Activated CD4-positive, alpha-beta T cell treated with anti-CD3 and anti-CD28 coated beads for 48 hours (primary cell): ENCODE results near the gene STOX1.
"Not testable (repeated sequence)": the region's sequence is repeated elsewhere in the genome, so short reads cannot be mapped to it uniquely, and the experiment has no call there.

Source experiments
- DNase-seq: peaks from one replicate; pipeline ENCODE4 v3.0.0-alpha.2; 2020

The STOX1 gene

GRCh38 chr10:68826764-68827591 is at the start of gene STOX1:
STOX1 (plus strand) TSS chr10:68827531; CDS start chr10:68827624, 93 bp downstream.
- DNase-seq = peak; percentile 73

- no peak for DNase-seq
Observed at GRCh38 chr10:68781613-68782574, 45.4 kb upstream of the STOX1 start.

- no peak for DNase-seq
Observed at GRCh38 chr10:68784476-68784875, 42.9 kb upstream of the STOX1 start.

- no peak for DNase-seq
Observed at GRCh38 chr10:68787813-68788212, 39.5 kb upstream of the STOX1 start.

- DNase-seq = no peak
Observed at GRCh38 chr10:68790476-68790875, 36.9 kb upstream of the STOX1 start.

GRCh38 chr10:68792115-68792514 is 35.2 kb upstream of the STOX1 start:
- DNase-seq = no peak

GRCh38 chr10:68795886-68796532 is 31.3 kb upstream of the STOX1 start:
- no peak for DNase-seq

- DNase-seq = no peak
Observed at GRCh38 chr10:68796605-68797004, 30.7 kb upstream of the STOX1 start.

- no peak for DNase-seq
Observed at GRCh38 chr10:68800211-68800610, 27.1 kb upstream of the STOX1 start.

GRCh38 chr10:68804692-68805091 is 22.6 kb upstream of the STOX1 start:
- DNase-seq = no peak

GRCh38 chr10:68810830-68811229 is 16.5 kb upstream of the STOX1 start:
- not testable (repeated sequence) for DNase-seq

- DNase-seq = no peak
Observed at GRCh38 chr10:68811314-68812009, 15.9 kb upstream of the STOX1 start.

GRCh38 chr10:68812420-68812819 is 14.9 kb upstream of the STOX1 start:
- DNase-seq = no peak

GRCh38 chr10:68813559-68813958 is 13.8 kb upstream of the STOX1 start:
- DNase-seq = no peak

- no peak for DNase-seq
Observed at GRCh38 chr10:68816796-68817412, 10.4 kb upstream of the STOX1 start.

GRCh38 chr10:68820359-68820758 is 7.0 kb upstream of the STOX1 start:
- DNase-seq = not testable (repeated sequence)

- DNase-seq = peak; percentile 7
Observed at GRCh38 chr10:68822626-68823025, 4.7 kb upstream of the STOX1 start.

GRCh38 chr10:68827592-68827959 is 245 bp downstream of the STOX1 start:
- DNase-seq = not testable (repeated sequence)

- DNase-seq = peak; percentile 7
Observed at GRCh38 chr10:68828083-68828601, 811 bp downstream of the STOX1 start.

GRCh38 chr10:68828833-68829232 is 1.5 kb downstream of the STOX1 start:
- DNase-seq = no peak

- DNase-seq = no peak
Observed at GRCh38 chr10:68829521-68829920, 2.2 kb downstream of the STOX1 start.

GRCh38 chr10:68829952-68830351 is 2.6 kb downstream of the STOX1 start:
- no peak for DNase-seq
